Measurements from ENCODE around the gene APOBEC3H. TPM values are rescaled to one million over a fixed set of nuclear protein-coding genes. Genes with fewer than 3 reads are reported as not detected.
"Not testable (repeated sequence)": the region's sequence is repeated elsewhere in the genome, so short reads cannot be mapped to it uniquely, and the experiment has no call there.

Gene APOBEC3H
- total RNA-seq, 1 experiment from 2014 or later, result not detected

DNA sequence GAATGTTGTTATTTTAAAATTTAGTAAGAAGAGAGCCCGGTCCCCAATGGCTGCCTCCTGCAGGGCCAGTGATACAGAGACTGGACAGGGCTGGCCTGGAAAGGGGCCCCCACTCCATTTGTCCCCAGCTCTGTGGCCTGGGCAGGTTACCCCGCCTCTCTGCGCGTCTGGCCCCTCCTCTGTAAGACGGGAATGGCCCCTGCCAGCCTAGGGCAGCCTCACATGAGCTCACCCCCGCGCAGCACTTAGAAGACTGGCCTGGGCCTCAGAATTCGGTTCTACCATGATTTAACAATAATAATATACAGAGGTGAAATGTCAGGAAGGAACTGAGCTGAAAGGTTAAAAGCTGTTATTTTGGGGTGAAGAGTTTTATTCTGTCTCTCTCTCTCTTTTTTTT, 18.7 kb upstream of the APOBEC3H start:
- no peak overlapping the region for H3K27ac ChIP-seq (ENCODE audit: low read length)
- CTCF ChIA-PET, result no interaction called here

DNA sequence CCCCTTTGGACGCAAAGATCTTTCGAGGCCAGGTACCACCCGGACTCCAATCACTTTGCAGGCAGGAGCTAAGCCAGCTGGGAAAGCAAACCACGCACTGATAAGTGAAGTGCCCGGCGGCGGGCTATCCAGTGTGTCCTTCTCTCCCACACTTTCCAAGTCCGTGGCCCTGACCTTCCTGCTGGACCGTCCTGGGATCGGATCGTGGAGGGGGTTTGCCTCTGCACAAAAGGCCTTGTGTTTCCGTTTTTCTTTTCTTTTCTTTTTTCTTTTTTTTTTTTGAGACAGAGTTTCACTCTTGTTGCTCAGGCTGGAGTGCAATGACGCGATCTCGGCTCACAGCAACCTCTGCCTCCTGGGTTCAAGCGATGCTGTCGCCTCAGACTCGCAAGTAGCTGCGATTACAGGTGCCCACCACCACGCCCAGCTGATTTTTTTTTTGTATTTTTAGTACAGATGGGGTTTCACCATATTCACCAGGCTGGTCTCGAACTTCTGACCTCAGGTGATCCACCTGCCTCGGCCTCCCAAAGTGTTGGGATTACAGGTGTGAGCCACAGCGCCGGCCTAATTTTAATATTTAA, 17.9 kb upstream of the APOBEC3H start:
- POLR2A ChIA-PET; DNase-seq (ENCODE audit: low read depth, low spot score); H3K36me3 ChIP-seq (ENCODE audit: control insufficient read depth, insufficient read depth, low read length); BruUV-seq (replicated peaks); CTCF ChIA-PET; H3K4me1 ChIP-seq (ENCODE audit: control insufficient read depth, insufficient read depth, low read length); H3K9me3 ChIP-seq (ENCODE audit: control insufficient read depth, insufficient read depth, low read depth, low read length); H3K4me3 ChIP-seq (ENCODE audit: low read depth in 2 of 2, low read length in 2 of 2); in situ Hi-C loops (cut with HindIII; ENCODE audit: low pct_unique_long_range_greater_than_20kb, low sequenced_read_pairs); ATAC-seq; H3K27me3 ChIP-seq (ENCODE audit: control insufficient read depth, insufficient read depth, low read length); H3K27ac ChIP-seq (ENCODE audit: low read length); intact Hi-C loops (cut with micrococcal nuclease; ENCODE audit: unreplicated experiment): not testable (repeated sequence)

More for the DNA sequence above, 18.7 kb upstream of the APOBEC3H start:
- TF ChIP-seq SIN3A (IDR thresholded peaks at IDR 0.05; ENCODE audit: borderline replicate concordance, insufficient read depth, low read depth, low read length) (no peak), REST (IDR thresholded peaks at IDR 0.05; ENCODE audit: insufficient read depth in 1 of 2, low read depth in 2 of 2, low read length in 1 of 2) (no peak), POLR2AphosphoS5 (IDR thresholded peaks at IDR 0.05; ENCODE audit: low read depth, low read length) (no peak), TCF7L2 (IDR thresholded peaks at IDR 0.05; ENCODE audit: low read depth, low read length) (no peak), CTCF (IDR thresholded peaks at IDR 0.05) (no peak)
- H3K4me3 ChIP-seq (ENCODE audit: low read depth in 2 of 2, low read length in 2 of 2), result no peak overlapping the region
- no peaks in the 10 kb centered on the region for H3K36me3 ChIP-seq (ENCODE audit: control insufficient read depth, insufficient read depth, low read length)
- POLR2A ChIA-PET, result no interaction called here
- no peaks in the 10 kb centered on the region for H3K27me3 ChIP-seq (ENCODE audit: control insufficient read depth, insufficient read depth, low read length)
- in situ Hi-C loops (cut with HindIII; ENCODE audit: low pct_unique_long_range_greater_than_20kb, low sequenced_read_pairs), result no loop called here
- BruUV-seq (replicated peaks), result no TSS peak
- no peaks in the 10 kb centered on the region for H3K9me3 ChIP-seq (ENCODE audit: control insufficient read depth, insufficient read depth, low read depth, low read length)
- intact Hi-C loops (cut with micrococcal nuclease; ENCODE audit: unreplicated experiment), result no loop called here
- ATAC-seq (no peak), DNase-seq (ENCODE audit: low read depth, low spot score) (no peak)
- no peaks in the 10 kb centered on the region; the same call in 1 of the 2 replicates for H3K4me1 ChIP-seq (ENCODE audit: control insufficient read depth, insufficient read depth, low read length)

GRCh38 chr22:39080052-39080762, 16.8 kb upstream of the APOBEC3H start:
- in situ Hi-C loops (cut with HindIII; ENCODE audit: low pct_unique_long_range_greater_than_20kb, low sequenced_read_pairs) (no loop called here), intact Hi-C loops (cut with micrococcal nuclease; ENCODE audit: unreplicated experiment) (no loop called here)
- H3K9me3 ChIP-seq (ENCODE audit: control insufficient read depth, insufficient read depth, low read depth, low read length), result no peaks in the 10 kb centered on the region
- no peak overlapping the region for H3K27ac ChIP-seq (ENCODE audit: low read length)
- no peak for TF ChIP-seq TCF7L2 (IDR thresholded peaks at IDR 0.05; ENCODE audit: low read depth, low read length)
- no peak for TF ChIP-seq SIN3A (IDR thresholded peaks at IDR 0.05; ENCODE audit: borderline replicate concordance, insufficient read depth, low read depth, low read length)
- TF ChIP-seq REST (IDR thresholded peaks at IDR 0.05; ENCODE audit: insufficient read depth in 1 of 2, low read depth in 2 of 2, low read length in 1 of 2), result no peak
- TF ChIP-seq CTCF (IDR thresholded peaks at IDR 0.05), result no peak
- TF ChIP-seq POLR2AphosphoS5 (IDR thresholded peaks at IDR 0.05; ENCODE audit: low read depth, low read length), result no peak
- no peak for DNase-seq (ENCODE audit: low read depth, low spot score)
- H3K4me3 ChIP-seq (ENCODE audit: low read depth in 2 of 2, low read length in 2 of 2), result no peak overlapping the region
- ATAC-seq, result no peak
- no peaks in the 10 kb centered on the region; the same call in 1 of the 2 replicates for H3K4me1 ChIP-seq (ENCODE audit: control insufficient read depth, insufficient read depth, low read length)
- H3K36me3 ChIP-seq (ENCODE audit: control insufficient read depth, insufficient read depth, low read length), result no peaks in the 10 kb centered on the region
- H3K27me3 ChIP-seq (ENCODE audit: control insufficient read depth, insufficient read depth, low read length), result no peaks in the 10 kb centered on the region
- POLR2A ChIA-PET, result no interaction called here
- CTCF ChIA-PET, result no interaction called here
- no TSS peak for BruUV-seq (replicated peaks)

All from Panc1 (cell line).